GM19023 (cell line): ENCODE data around the gene SGK1.
"Not testable (repeated sequence)": the region's sequence is repeated elsewhere in the genome, so short reads cannot be mapped to it uniquely, and the experiment has no call there.

Experiments used
- ATAC-seq: cut with Tn5 transposase; IDR thresholded peaks from one replicate; pipeline ENCODE4 v1.9.1; 2021; ENCODE audit warnings: mild to moderate bottlenecking, moderate library complexity; ENCODE audit not compliant: unreplicated experiment

The SGK1 gene

GRCh38 chr6:134307075-134307474 is 10.8 kb downstream of the SGK1 start:
- ATAC-seq, result no peak

GRCh38 chr6:134304381-134304780 is 13.5 kb downstream of the SGK1 start:
- not testable (repeated sequence) for ATAC-seq

GRCh38 chr6:134303891-134304290 is 14.0 kb downstream of the SGK1 start:
- no peak for ATAC-seq

GRCh38 chr6:134299236-134299635 is 18.7 kb downstream of the SGK1 start:
- ATAC-seq, result no peak

GRCh38 chr6:134296762-134297161 is 21.1 kb downstream of the SGK1 start:
- ATAC-seq, result no peak

GRCh38 chr6:134295953-134296553 is 21.9 kb downstream of the SGK1 start:
- ATAC-seq, result peak; percentile 85

GRCh38 chr6:134293659-134294161 is 24.2 kb downstream of the SGK1 start:
- ATAC-seq, result no peak

GRCh38 chr6:134291156-134291555 is 26.8 kb downstream of the SGK1 start:
- ATAC-seq, result no peak

GRCh38 chr6:134289204-134289575 is 28.7 kb downstream of the SGK1 start:
- ATAC-seq, result no peak

GRCh38 chr6:134288538-134289203 is 29.2 kb downstream of the SGK1 start:
- ATAC-seq, result peak; percentile 66

GRCh38 chr6:134287859-134288537 is 29.9 kb downstream of the SGK1 start:
- peak; percentile 56 for ATAC-seq

- no peak for ATAC-seq
These were observed 35.1 kb downstream of the SGK1 start for GRCh38 chr6:134282816-134283215.

GRCh38 chr6:134281388-134281787 is 36.5 kb downstream of the SGK1 start:
- ATAC-seq, result no peak

- no peak for ATAC-seq
These were observed 39.9 kb downstream of the SGK1 start for GRCh38 chr6:134278000-134278399.

GRCh38 chr6:134276891-134277377 is 41.0 kb downstream of the SGK1 start:
- not testable (repeated sequence) for ATAC-seq

GRCh38 chr6:134272374-134272773 is 45.5 kb downstream of the SGK1 start:
- no peak for ATAC-seq

GRCh38 chr6:134267917-134268361 is 50.0 kb downstream of the SGK1 start:
- no peak for ATAC-seq

- no peak for ATAC-seq
These were observed 51.1 kb downstream of the SGK1 start for GRCh38 chr6:134266776-134267175.

- no peak for ATAC-seq
These were observed 56.1 kb downstream of the SGK1 start for GRCh38 chr6:134261766-134262165.

GRCh38 chr6:134258849-134259306 is 59.0 kb downstream of the SGK1 start:
- no peak for ATAC-seq

GRCh38 chr6:134257516-134257915 is 60.4 kb downstream of the SGK1 start:
- ATAC-seq, result no peak

GRCh38 chr6:134256862-134257261 is 61.0 kb downstream of the SGK1 start:
- ATAC-seq, result no peak
